HPDE6-E6E7 (cell line): ENCODE data around the gene TEX2.
"Not testable (repeated sequence)": the region's sequence is repeated elsewhere in the genome, so short reads cannot be mapped to it uniquely, and the experiment has no call there.

Experiments used
- DNase-seq: peaks from one replicate; pipeline ENCODE4 v3.0.0; 2011; ENCODE audit warnings: missing footprints; ENCODE audit errors: extremely low spot score

Gene TEX2

GRCh38 chr17:64213995-64214811, 48.9 kb downstream of the TEX2 start:
- DNase-seq = no peak

- no peak for DNase-seq
Measured at GRCh38 chr17:64212122-64212521, 50.9 kb downstream of the TEX2 start.

- DNase-seq = peak; percentile 58
Measured at GRCh38 chr17:64209983-64210382, 53.1 kb downstream of the TEX2 start.

GRCh38 chr17:64209356-64209941, 53.6 kb downstream of the TEX2 start:
- DNase-seq = no peak

GRCh38 chr17:64208656-64209055, 54.4 kb downstream of the TEX2 start:
- not testable (repeated sequence) for DNase-seq

GRCh38 chr17:64205804-64206203, 57.3 kb downstream of the TEX2 start:
- DNase-seq = no peak

- DNase-seq = no peak
Measured at GRCh38 chr17:64203630-64204029, 59.4 kb downstream of the TEX2 start.

- DNase-seq = peak; percentile 27
Measured at GRCh38 chr17:64202683-64203344, 60.2 kb downstream of the TEX2 start.

- DNase-seq = no peak
Measured at GRCh38 chr17:64200080-64201032, 62.7 kb downstream of the TEX2 start.

GRCh38 chr17:64198331-64199090, 64.5 kb downstream of the TEX2 start:
- no peak for DNase-seq

GRCh38 chr17:64196601-64197000, 66.5 kb downstream of the TEX2 start:
- no peak for DNase-seq

GRCh38 chr17:64193561-64193960, 69.5 kb downstream of the TEX2 start:
- DNase-seq = no peak

- DNase-seq = no peak
Measured at GRCh38 chr17:64192589-64192988, 70.5 kb downstream of the TEX2 start.

- DNase-seq = no peak
Measured at GRCh38 chr17:64190472-64190871, 72.6 kb downstream of the TEX2 start.

GRCh38 chr17:64188088-64188487, 75.0 kb downstream of the TEX2 start:
- DNase-seq = no peak

GRCh38 chr17:64187093-64187895, 75.8 kb downstream of the TEX2 start:
- no peak for DNase-seq

GRCh38 chr17:64186171-64187092, 76.6 kb downstream of the TEX2 start:
- no peak for DNase-seq

GRCh38 chr17:64185557-64185956, 77.5 kb downstream of the TEX2 start:
- DNase-seq = not testable (repeated sequence)

- no peak for DNase-seq
Measured at GRCh38 chr17:64185101-64185500, 78.0 kb downstream of the TEX2 start.
